CD4-positive, alpha-beta memory T cell (primary cell): Measurements from ENCODE around the gene MTAP. TPM values are rescaled to one million over a fixed set of nuclear protein-coding genes. Genes with fewer than 3 reads are reported as not detected.

Experiments
- CTCF ChIA-PET: fragments of 350-600 bp; sonication (Branson Sonifier 250); formaldehyde crosslinking; loops from one replicate; lab custom pipeline; 2021; ENCODE audit warnings: inconsistent platforms; ENCODE audit not compliant: partially characterized antibody; lab: Charles Lee
- POLR2A ChIA-PET: fragments of 350-600 bp; sonication (Branson Sonifier 250); formaldehyde crosslinking; loops from one replicate; lab custom pipeline; 2021; ENCODE audit not compliant: partially characterized antibody; lab: Charles Lee
- DNase-seq, 5 donors: peaks; one replicate each; pipeline versions ENCODE4 v3.0.0 to v3.0.0-alpha.2; 2020 to 2022; ENCODE audit warnings: mixed read lengths in 1 of 5
- H3K27ac ChIP-seq: one replicate; pipeline ENCODE4 v1.7.0; 2013; ENCODE audit warnings: low read depth, low read length
- H3K27me3 ChIP-seq: 2 replicates; pipeline ENCODE4 v1.7.0; 2013; ENCODE audit warnings: mild to moderate bottlenecking, low read length, moderate library complexity; ENCODE audit not compliant: insufficient read depth
- H3K36me3 ChIP-seq: 2 replicates; pipeline ENCODE4 v1.7.0; 2013; ENCODE audit warnings: mild to moderate bottlenecking, low read length, moderate library complexity; ENCODE audit not compliant: insufficient read depth
- H3K4me1 ChIP-seq: 2 replicates; pipeline ENCODE4 v1.7.0; 2013; ENCODE audit warnings: mild to moderate bottlenecking, low read length, moderate library complexity; ENCODE audit not compliant: insufficient read depth
- H3K4me3 ChIP-seq, 2 donors: one replicate each; pipeline ENCODE4 v1.7.0; 2013; ENCODE audit warnings: low read length in 2 of 2, mild to moderate bottlenecking in 1 of 2
- H3K9me3 ChIP-seq, 2 donors: one replicate each; pipeline ENCODE4 v1.7.0; 2013; ENCODE audit warnings: low read length in 2 of 2, control low read depth in 1 of 2; ENCODE audit not compliant: control insufficient read depth in 1 of 2
- H3K27ac Mint-ChIP-seq, 7 donors: one replicate each; pipeline ENCODE4 v1.8.0; 2020 to 2021; ENCODE audit warnings: mixed read lengths in 7 of 7, mild to moderate bottlenecking in 6 of 7, inconsistent platforms in 3 of 7, moderate library complexity in 3 of 7
- H3K27me3 Mint-ChIP-seq, 2 donors: one replicate each; pipeline ENCODE4 v1.8.0; 2020 to 2021; ENCODE audit warnings: mixed read lengths in 2 of 2
- H3K36me3 Mint-ChIP-seq, 2 donors: one replicate each; pipeline ENCODE4 v1.8.0; 2020 to 2021; ENCODE audit warnings: mixed read lengths in 2 of 2, inconsistent platforms in 1 of 2, mild to moderate bottlenecking in 1 of 2
- H3K4me1 Mint-ChIP-seq, 4 donors: one replicate each; pipeline ENCODE4 v1.8.0; 2020 to 2021; ENCODE audit warnings: mixed read lengths in 4 of 4, mild to moderate bottlenecking in 1 of 4
- H3K4me3 Mint-ChIP-seq, 8 donors: one replicate each; pipeline ENCODE4 v1.8.0; 2020 to 2021; ENCODE audit warnings: mixed read lengths in 8 of 8, mild to moderate bottlenecking in 7 of 8, moderate library complexity in 6 of 8, inconsistent platforms in 3 of 8
- H3K9me3 Mint-ChIP-seq, 8 donors: one replicate each; pipeline ENCODE4 v1.8.0; 2020 to 2021; ENCODE audit warnings: mixed read lengths in 8 of 8, mild to moderate bottlenecking in 5 of 8, inconsistent platforms in 3 of 8, moderate library complexity in 1 of 8
- intact Hi-C: fragments of 100-400 bp; cut with micrococcal nuclease; formaldehyde crosslinking; loops from one replicate; pipeline ENCODE4 v1.15.1; 2023
- polyA plus RNA-seq, 2 donors: library from polyadenylated mRNA; unstranded; fragments of 300-500 nt; fragmentation: Illumina TruSeq; gene quantifications; one replicate each; pipeline ENCODE4 v1.2.3, GENCODE V29; 2021
- total RNA-seq, 2 experiments: library from RNA; stranded (reverse); gene quantifications; one replicate each; pipeline ENCODE4 v1.2.3, GENCODE V29; 2021

MTAP gene
- total RNA-seq (10 to 100 TPM; 45.5 to 47.9 TPM), polyA plus RNA-seq (10 to 100 TPM; 21.1 to 22.5 TPM)

GRCh38 chr9:21802418-21803000 is at the start of gene MTAP:
Gene MTAP (plus strand): TSS chr9:21802636. CDS start chr9:21802749, 113 bp downstream.
- Histone ChIP-seq H3K9me3 (no peaks in the 10 kb centered on the region), H3K27ac (peak within 1 kb of the TSS; percentile 50), H3K4me1 (peaks cover 37% of the 10 kb centered on the region), H3K4me3 (peak within 1 kb of the TSS; percentile 69 to 86), H3K27me3 (no peaks in the 10 kb centered on the region), H3K36me3 (no peaks in the 10 kb centered on the region)
- Mint-ChIP-seq H3K36me3 (peaks cover 5 to 21% of the 10 kb centered on the region in 2 donors), H3K4me1 (peaks cover 28 to 52% (median 39%) of the 10 kb centered on the region in 4 donors), H3K27me3 (peaks cover 3 to 5% of the 10 kb centered on the region in 2 donors), H3K27ac (peak within 1 kb of the TSS; percentile 94 to 99 (median 98)), H3K9me3 (peaks cover 0 to 6% (median 0%) of the 10 kb centered on the region in 8 donors), H3K4me3 (peak within 1 kb of the TSS; percentile 95 to 100 (median 99))
- intact Hi-C loops, result loop anchor here (1.0 to 2.0 kb wide), 2 partner anchors 193 to 468 kb away; partner anchors contain the start of gene KLHL9
- ChIA-PET CTCF (interaction anchor here (1.2 to 16.8 kb wide), 5 partner anchors 10 to 437 kb away, joined by 3 to 355 read pairs (median 12); partner anchors contain the start of gene CDKN2B), POLR2A (interaction anchor here (0.6 to 1.6 kb wide), 12 partner anchors 8 to 771 kb away, joined by 3 to 10 read pairs (median 4); partner anchors contain the start of genes CDKN2B-AS1 and HACD4)
- peak in 4 of 5 donors; percentile 66 to 79 (median 76) for DNase-seq

GRCh38 chr9:21753523-21753922 is 48.9 kb upstream of the MTAP start:
- no peaks in the 10 kb centered on the region for H3K9me3 ChIP-seq
- no peak overlapping the region for H3K4me3 ChIP-seq
- no peaks in the 10 kb centered on the region for H3K4me1 ChIP-seq
- DNase-seq, result no peak
- intact Hi-C loops, result no loop called here
- H3K9me3 Mint-ChIP-seq, result no peaks in the 10 kb centered on the region
- no peak overlapping the region for H3K27ac ChIP-seq
- H3K4me3 Mint-ChIP-seq, result no peak overlapping the region
- CTCF ChIA-PET, result no interaction called here
- H3K27ac Mint-ChIP-seq, result no peak overlapping the region
- H3K36me3 Mint-ChIP-seq, result no peaks in the 10 kb centered on the region
- peaks cover 0 to 2% (median 0%) of the 10 kb centered on the region in 4 donors for H3K4me1 Mint-ChIP-seq
- POLR2A ChIA-PET, result no interaction called here
- H3K27me3 Mint-ChIP-seq, result peaks cover 3 to 6% of the 10 kb centered on the region in 2 donors
- H3K36me3 ChIP-seq, result no peaks in the 10 kb centered on the region
- H3K27me3 ChIP-seq, result no peaks in the 10 kb centered on the region

GRCh38 chr9:21754741-21755140 is 47.7 kb upstream of the MTAP start:
- Mint-ChIP-seq H3K36me3 (no peaks in the 10 kb centered on the region), H3K4me3 (no peak overlapping the region), H3K27ac (no peak overlapping the region), H3K27me3 (peaks cover 3 to 6% of the 10 kb centered on the region in 2 donors), H3K9me3 (no peaks in the 10 kb centered on the region), H3K4me1 (peaks cover 0 to 2% (median 0%) of the 10 kb centered on the region in 4 donors)
- Histone ChIP-seq H3K36me3 (no peaks in the 10 kb centered on the region), H3K27me3 (no peaks in the 10 kb centered on the region), H3K27ac (no peak overlapping the region), H3K4me3 (no peak overlapping the region), H3K9me3 (no peaks in the 10 kb centered on the region), H3K4me1 (no peaks in the 10 kb centered on the region)
- DNase-seq, result no peak
- CTCF ChIA-PET, result interaction anchor here (1.1 to 1.2 kb wide), 2 partner anchors 34 to 46 kb away, joined by 3 read pairs; no protein-coding TSS in a partner anchor
- POLR2A ChIA-PET, result no interaction called here
- intact Hi-C loops, result no loop called here

- Histone ChIP-seq H3K36me3 (no peaks in the 10 kb centered on the region), H3K9me3 (no peaks in the 10 kb centered on the region), H3K4me3 (no peak overlapping the region), H3K27ac (no peak overlapping the region), H3K4me1 (no peaks in the 10 kb centered on the region), H3K27me3 (no peaks in the 10 kb centered on the region)
- POLR2A ChIA-PET, result no interaction called here
- DNase-seq, result no peak
- Mint-ChIP-seq H3K27me3 (peaks cover 10 to 12% of the 10 kb centered on the region in 2 donors), H3K9me3 (peaks cover 0 to 2% (median 0%) of the 10 kb centered on the region in 8 donors), H3K4me3 (no peak overlapping the region), H3K4me1 (peaks cover 0 to 6% (median 4%) of the 10 kb centered on the region in 4 donors), H3K36me3 (no peaks in the 10 kb centered on the region), H3K27ac (no peak overlapping the region)
- intact Hi-C loops, result no loop called here
- CTCF ChIA-PET, result no interaction called here
Measured at GRCh38 chr9:21758540-21758939, 43.9 kb upstream of the MTAP start.

GRCh38 chr9:21761309-21761901 is 41.0 kb upstream of the MTAP start:
- Histone ChIP-seq H3K27ac (no peak overlapping the region), H3K4me3 (no peak overlapping the region), H3K9me3 (no peaks in the 10 kb centered on the region), H3K36me3 (no peaks in the 10 kb centered on the region), H3K27me3 (no peaks in the 10 kb centered on the region), H3K4me1 (no peaks in the 10 kb centered on the region)
- Mint-ChIP-seq H3K36me3 (peaks cover 0 to 3% of the 10 kb centered on the region in 2 donors), H3K9me3 (peaks cover 0 to 7% (median 1%) of the 10 kb centered on the region in 8 donors), H3K4me3 (no peak overlapping the region), H3K27me3 (peaks cover 8 to 13% of the 10 kb centered on the region in 2 donors), H3K4me1 (peaks cover 0 to 4% (median 4%) of the 10 kb centered on the region in 4 donors), H3K27ac (no peak overlapping the region)
- DNase-seq, result no peak
- intact Hi-C loops, result no loop called here
- ChIA-PET CTCF (no interaction called here), POLR2A (interaction anchor here (1.0 kb wide), 1 partner anchor 9 kb away, joined by 3 read pairs; no protein-coding TSS in a partner anchor)

GRCh38 chr9:21762064-21762463 is 40.4 kb upstream of the MTAP start:
- DNase-seq, result no peak
- intact Hi-C loops, result no loop called here
- ChIA-PET CTCF (no interaction called here), POLR2A (interaction anchor here (1.0 kb wide), 1 partner anchor 9 kb away, joined by 3 read pairs; no protein-coding TSS in a partner anchor)
- Histone ChIP-seq H3K4me3 (no peak overlapping the region), H3K27me3 (no peaks in the 10 kb centered on the region), H3K4me1 (no peaks in the 10 kb centered on the region), H3K9me3 (no peaks in the 10 kb centered on the region), H3K36me3 (no peaks in the 10 kb centered on the region), H3K27ac (no peak overlapping the region)
- Mint-ChIP-seq H3K9me3 (peaks cover 0 to 7% (median 1%) of the 10 kb centered on the region in 8 donors), H3K4me3 (no peak overlapping the region), H3K36me3 (peaks cover 0 to 3% of the 10 kb centered on the region in 2 donors), H3K4me1 (peaks cover 0 to 4% (median 4%) of the 10 kb centered on the region in 4 donors), H3K27ac (no peak overlapping the region), H3K27me3 (peaks cover 10 to 14% of the 10 kb centered on the region in 2 donors)

GRCh38 chr9:21764846-21765245 is 37.6 kb upstream of the MTAP start:
- Mint-ChIP-seq H3K27me3 (peaks cover 11 to 18% of the 10 kb centered on the region in 2 donors), H3K4me1 (peaks cover 4 to 6% (median 4%) of the 10 kb centered on the region in 4 donors), H3K36me3 (peaks cover 0 to 6% of the 10 kb centered on the region in 2 donors), H3K9me3 (peaks cover 0 to 7% (median 2%) of the 10 kb centered on the region in 8 donors), H3K27ac (no peak overlapping the region), H3K4me3 (no peak overlapping the region)
- no peaks in the 10 kb centered on the region for H3K27me3 ChIP-seq
- H3K36me3 ChIP-seq, result no peaks in the 10 kb centered on the region
- intact Hi-C loops, result no loop called here
- DNase-seq, result no peak
- POLR2A ChIA-PET, result no interaction called here
- no peaks in the 10 kb centered on the region for H3K9me3 ChIP-seq
- CTCF ChIA-PET, result no interaction called here
- H3K27ac ChIP-seq, result no peak overlapping the region
- no peaks in the 10 kb centered on the region for H3K4me1 ChIP-seq
- H3K4me3 ChIP-seq, result no peak overlapping the region
